ENCODE measurements around the gene SOX6. TPM values are rescaled to one million over a fixed set of nuclear protein-coding genes. Genes with fewer than 3 reads are reported as not detected.

The SOX6 gene
- under 1 TPM in 1 of 2 experiments, not detected in 1; 0.20 TPM for total RNA-seq
- 0.05 TPM for polyA plus RNA-seq (2013, experiment 1 of 2)
- 0.73 TPM for polyA plus RNA-seq (2013, experiment 2 of 2)
- 0 to 1.1 (median 0.24) reads per million in 172 experiments for total RNA-seq

- intact Hi-C loops (cut with DNase I, micrococcal nuclease): no loop called here
- no peak within 1 kb of the TSS for H3K27ac ChIP-seq (ENCODE audit: low read depth in 1 of 2, low read length in 2 of 2)
- Mint-ChIP-seq H3K4me1 (ENCODE audit: low read depth) (no peaks in the 10 kb centered on the region), H3K27ac (no peak within 1 kb of the TSS), H3K9me3 (peaks cover 2% of the 10 kb centered on the region), H3K27me3 (peaks cover under 1% of the 10 kb centered on the region), H3K4me3 (no peak within 1 kb of the TSS), H3K36me3 (ENCODE audit: low read depth) (no peaks in the 10 kb centered on the region)
- DNase-seq (no peak), ATAC-seq (ENCODE audit: poor library complexity) (no peak)
- H3K9me3 ChIP-seq (ENCODE audit: control insufficient read depth in 1 of 2, insufficient read depth in 1 of 2, low read length in 2 of 2): peaks cover 0 to 4% of the 10 kb centered on the region in 2 experiments
- ChIA-PET CTCF (no interaction called here), POLR2A (no interaction called here)
- no peaks in the 10 kb centered on the region for H3K4me1 ChIP-seq (ENCODE audit: insufficient read depth, low read length)
- H3K27me3 ChIP-seq (ENCODE audit: control insufficient read depth in 1 of 2, insufficient read depth in 2 of 2, low read length in 2 of 2): no peaks in the 10 kb centered on the region
- TF ChIP-seq CTCF (IDR thresholded peaks at IDR 0.05): no peak
- no peak within 1 kb of the TSS for H3K4me3 ChIP-seq (ENCODE audit: low read length)
- no peaks in the 10 kb centered on the region for H3K36me3 ChIP-seq (ENCODE audit: insufficient read depth, low read length)
Measured at GRCh38 chr11:16356057-16356760, at the start of gene SOX6. SOX6 (minus strand) TSS chr11:16356546; CDS start chr11:16341248, 15,298 bp downstream.

DNA sequence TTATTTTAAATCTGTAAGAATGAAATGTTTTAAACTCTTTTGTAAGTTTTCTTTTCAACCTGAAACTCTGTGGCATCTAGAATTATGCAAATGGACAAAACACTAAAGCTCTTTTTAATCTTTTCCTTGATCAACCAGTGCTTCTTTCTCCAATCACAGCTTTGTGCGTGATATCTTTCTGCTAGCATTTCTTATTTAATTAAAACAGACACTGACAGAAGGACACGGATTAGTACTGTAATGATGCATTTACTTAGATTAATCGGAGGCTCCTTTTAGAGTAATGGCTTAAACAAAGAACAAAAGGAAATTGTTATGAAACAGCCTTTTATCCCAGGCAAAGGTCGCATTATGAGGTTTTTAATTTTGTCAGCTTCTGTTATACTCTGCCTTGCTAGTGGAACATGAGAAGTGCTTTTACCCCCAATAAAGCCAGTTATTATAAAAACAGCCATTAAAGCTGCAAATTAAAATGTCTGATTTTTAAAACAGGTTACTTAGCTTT, 48.5 kb upstream of the SOX6 start:
- H3K27ac Mint-ChIP-seq: no peak overlapping the region

GRCh38 chr11:16403851-16404250, 47.5 kb upstream of the SOX6 start:
- Histone ChIP-seq H3K36me3 (ENCODE audit: insufficient read depth, low read length) (no peaks in the 10 kb centered on the region), H3K9me3 (ENCODE audit: control insufficient read depth in 1 of 2, insufficient read depth in 1 of 2, low read length in 2 of 2) (no peaks in the 10 kb centered on the region), H3K4me1 (ENCODE audit: insufficient read depth, low read length) (no peaks in the 10 kb centered on the region), H3K27me3 (ENCODE audit: control insufficient read depth in 1 of 2, insufficient read depth in 2 of 2, low read length in 2 of 2) (no peaks in the 10 kb centered on the region), H3K27ac (ENCODE audit: low read depth in 1 of 2, low read length in 2 of 2) (no peak overlapping the region), H3K4me3 (ENCODE audit: low read length) (no peak overlapping the region)
- intact Hi-C loops (cut with DNase I, micrococcal nuclease): no loop called here
- POLR2A ChIA-PET: no interaction called here
- H3K4me3 Mint-ChIP-seq: no peak overlapping the region
- peaks cover 3% of the 10 kb centered on the region for H3K9me3 Mint-ChIP-seq
- no peaks in the 10 kb centered on the region for H3K36me3 Mint-ChIP-seq (ENCODE audit: low read depth)
- DNase-seq: no peak
- no peaks in the 10 kb centered on the region for H3K27me3 Mint-ChIP-seq
- H3K4me1 Mint-ChIP-seq (ENCODE audit: low read depth): no peaks in the 10 kb centered on the region
- CTCF ChIA-PET: no interaction called here
- no peak overlapping the region for H3K27ac Mint-ChIP-seq
- TF ChIP-seq CTCF (IDR thresholded peaks at IDR 0.05): no peak
- ATAC-seq (ENCODE audit: poor library complexity): no peak

More for the DNA sequence above, 48.5 kb upstream of the SOX6 start:
- ATAC-seq (ENCODE audit: poor library complexity): no peak
- no peaks in the 10 kb centered on the region for H3K4me1 ChIP-seq (ENCODE audit: insufficient read depth, low read length)
- H3K27ac ChIP-seq (ENCODE audit: low read depth in 1 of 2, low read length in 2 of 2): no peak overlapping the region
- no peaks in the 10 kb centered on the region for H3K27me3 ChIP-seq (ENCODE audit: control insufficient read depth in 1 of 2, insufficient read depth in 2 of 2, low read length in 2 of 2)
- DNase-seq: no peak
- H3K27me3 Mint-ChIP-seq: no peaks in the 10 kb centered on the region
- no peak for TF ChIP-seq CTCF (IDR thresholded peaks at IDR 0.05)
- POLR2A ChIA-PET: no interaction called here
- H3K36me3 ChIP-seq (ENCODE audit: insufficient read depth, low read length): no peaks in the 10 kb centered on the region
- no peaks in the 10 kb centered on the region for H3K4me1 Mint-ChIP-seq (ENCODE audit: low read depth)
- no peak overlapping the region for H3K4me3 Mint-ChIP-seq
- CTCF ChIA-PET: no interaction called here
- intact Hi-C loops (cut with DNase I, micrococcal nuclease): no loop called here
- H3K4me3 ChIP-seq (ENCODE audit: low read length): no peak overlapping the region
- peaks cover 3% of the 10 kb centered on the region for H3K9me3 Mint-ChIP-seq
- no peaks in the 10 kb centered on the region for H3K9me3 ChIP-seq (ENCODE audit: control insufficient read depth in 1 of 2, insufficient read depth in 1 of 2, low read length in 2 of 2)
- H3K36me3 Mint-ChIP-seq (ENCODE audit: low read depth): no peaks in the 10 kb centered on the region
